Peyer's patch (tissue), 4 donors: ENCODE measurements around the gene SRPRB. TPM values are rescaled to one million over a fixed set of nuclear protein-coding genes. Genes with fewer than 3 reads are reported as not detected.

ENCODE experiments used
- DNase-seq, 3 donors: peaks; one replicate each; pipeline ENCODE4 v3.0.0-alpha.2; 2017 to 2019
- H3K27ac ChIP-seq, 4 donors: fragments of 200-600 bp; sonication (generic); one replicate each; pipeline ENCODE4 v1.5.1; 2016 to 2019
- H3K27me3 ChIP-seq, 2 donors: fragments of 200-600 bp; sonication (generic); one replicate each; pipeline ENCODE4 v1.5.1; 2019
- H3K36me3 ChIP-seq, 3 donors: fragments of 200-600 bp; sonication (generic); one replicate each; pipeline ENCODE4 v1.5.1; 2016 to 2019
- H3K4me1 ChIP-seq, 4 donors: fragments of 200-600 bp; sonication (generic); one replicate each; pipeline ENCODE4 v1.5.1; 2016 to 2019
- H3K4me3 ChIP-seq, 4 donors: fragments of 200-600 bp; sonication (generic); 1 replicate in 3 of 4; 2 replicates in 1 of 4; pipeline ENCODE4 v1.5.1; 2016 to 2019; ENCODE audit warnings: mild to moderate bottlenecking in 1 of 4
- H3K9me3 ChIP-seq, 4 donors: fragments of 200-600 bp; sonication (generic); one replicate each; pipeline ENCODE4 v1.5.1; 2016 to 2019; ENCODE audit warnings: mild to moderate bottlenecking in 1 of 4
- CTCF ChIP-seq, 6 experiments: fragments of 450-650 bp in 4 of 6; fragments of 200-600 bp in 2 of 6; sonication (generic) in 1 of 6; IDR thresholded peaks; one replicate each; pipeline ENCODE4 v1.5.1; 2017 to 2019; ENCODE audit warnings: antibody characterized with exemption in 6 of 6, mild to moderate bottlenecking in 3 of 6, moderate library complexity in 1 of 6
- POLR2A ChIP-seq, 2 donors: fragments of 450-650 bp; IDR thresholded peaks; one replicate each; pipeline ENCODE4 v1.5.1; 2017; ENCODE audit warnings: antibody characterized with exemption in 2 of 2, mild to moderate bottlenecking in 2 of 2, moderate library complexity in 2 of 2
- total RNA-seq, 4 donors: library from RNA; depleted of rRNA; stranded (reverse); fragments of >200 nt; gene quantifications; one replicate each; pipeline ENCODE4 v1.1.0, GENCODE V29; 2016

The SRPRB gene
- total RNA-seq, 4 donors from 2014 or later, result 5.0 to 15.6 (median 10.1) TPM

- Histone ChIP-seq H3K4me1 (no peaks in the 10 kb centered on the region), H3K27ac (no peak overlapping the region), H3K36me3 (no peaks in the 10 kb centered on the region), H3K4me3 (no peak overlapping the region), H3K9me3 (no peaks in the 10 kb centered on the region), H3K27me3 (no peaks in the 10 kb centered on the region)
- no peak for DNase-seq
- no peak for TF ChIP-seq POLR2A (IDR thresholded peaks at IDR 0.05)
- no peak for TF ChIP-seq CTCF (IDR thresholded peaks at IDR 0.05)
Measured at GRCh38 chr3:133841196-133841595, 35.6 kb downstream of the SRPRB start.

GRCh38 chr3:133842158-133842557 is 36.5 kb downstream of the SRPRB start:
- TF ChIP-seq POLR2A (IDR thresholded peaks at IDR 0.05) (no peak), CTCF (IDR thresholded peaks at IDR 0.05) (no peak)
- no peaks in the 10 kb centered on the region for H3K27me3 ChIP-seq
- no peak for DNase-seq
- H3K27ac ChIP-seq, result no peak overlapping the region
- H3K4me1 ChIP-seq, result no peaks in the 10 kb centered on the region
- no peaks in the 10 kb centered on the region for H3K9me3 ChIP-seq
- no peaks in the 10 kb centered on the region for H3K36me3 ChIP-seq
- no peak overlapping the region for H3K4me3 ChIP-seq

DNA sequence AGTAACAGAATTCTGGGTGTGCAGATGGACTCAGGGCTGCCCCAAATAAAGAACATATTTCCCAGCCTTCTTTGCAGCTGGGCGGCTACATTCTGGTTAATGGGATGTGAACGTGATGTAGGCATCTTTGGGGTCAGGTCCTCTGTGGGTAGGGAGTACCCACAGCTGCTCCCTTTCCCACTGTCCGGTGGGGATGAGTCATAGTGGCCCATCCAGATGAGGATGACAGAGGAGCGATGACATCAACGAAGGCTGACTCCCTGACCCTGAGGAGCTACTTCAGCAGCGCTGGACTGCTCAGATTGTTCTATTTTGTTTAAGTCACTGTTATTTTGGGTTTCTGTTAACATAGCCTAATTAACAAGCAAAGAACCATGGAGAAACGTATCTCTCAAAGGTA is 38.0 kb downstream of the SRPRB start:
- Histone ChIP-seq H3K36me3 (no peaks in the 10 kb centered on the region), H3K27ac (no peak overlapping the region), H3K4me3 (no peak overlapping the region), H3K27me3 (no peaks in the 10 kb centered on the region), H3K4me1 (no peaks in the 10 kb centered on the region), H3K9me3 (no peaks in the 10 kb centered on the region)
- TF ChIP-seq POLR2A (IDR thresholded peaks at IDR 0.05) (no peak), CTCF (IDR thresholded peaks at IDR 0.05) (no peak)
- no peak for DNase-seq

GRCh38 chr3:133845127-133845526 is 39.5 kb downstream of the SRPRB start:
- Histone ChIP-seq H3K27ac (no peak overlapping the region), H3K36me3 (no peaks in the 10 kb centered on the region), H3K27me3 (no peaks in the 10 kb centered on the region), H3K4me1 (no peaks in the 10 kb centered on the region), H3K4me3 (no peak overlapping the region), H3K9me3 (no peaks in the 10 kb centered on the region)
- DNase-seq, result no peak
- TF ChIP-seq POLR2A (IDR thresholded peaks at IDR 0.05), result no peak
- no peak for TF ChIP-seq CTCF (IDR thresholded peaks at IDR 0.05)

GRCh38 chr3:133849346-133849745 is 43.7 kb downstream of the SRPRB start:
- no peaks in the 10 kb centered on the region for H3K27me3 ChIP-seq
- no peak overlapping the region for H3K4me3 ChIP-seq
- TF ChIP-seq CTCF (IDR thresholded peaks at IDR 0.05) (no peak), POLR2A (IDR thresholded peaks at IDR 0.05) (no peak)
- H3K4me1 ChIP-seq, result no peaks in the 10 kb centered on the region
- H3K9me3 ChIP-seq, result no peaks in the 10 kb centered on the region
- no peak for DNase-seq
- H3K36me3 ChIP-seq, result no peaks in the 10 kb centered on the region
- no peak overlapping the region for H3K27ac ChIP-seq

- Histone ChIP-seq H3K36me3 (no peaks in the 10 kb centered on the region), H3K4me1 (no peaks in the 10 kb centered on the region), H3K27ac (no peak overlapping the region), H3K9me3 (no peaks in the 10 kb centered on the region), H3K4me3 (no peak overlapping the region), H3K27me3 (no peaks in the 10 kb centered on the region)
- no peak for TF ChIP-seq POLR2A (IDR thresholded peaks at IDR 0.05)
- no peak for TF ChIP-seq CTCF (IDR thresholded peaks at IDR 0.05)
- DNase-seq, result no peak
Measured at GRCh38 chr3:133850034-133850433, 44.4 kb downstream of the SRPRB start.
